Keratinocyte (primary cell): ENCODE results near the gene NF2. TPM values are rescaled to one million over a fixed set of nuclear protein-coding genes. Genes with fewer than 3 reads are reported as not detected.

Experiments
- DNase-seq: peaks from one replicate; pipeline ENCODE4 v3.0.0-alpha.2; 2011; ENCODE audit warnings: low read depth, missing footprints, low spot score
- FAIRE-seq: peaks from 2 replicates; lab custom pipeline; 2011; peaks lifted over from hg19 to GRCh38; lab: Jason Lieb, UNC
- H2AFZ ChIP-seq: 2 replicates; pipeline ENCODE4 v1.6.0; 2012; ENCODE audit warnings: low read length, control low read depth, inconsistent platforms; ENCODE audit not compliant: control insufficient read depth
- H3K27ac ChIP-seq: 2 replicates; pipeline ENCODE4 v1.5.1; 2011; ENCODE audit warnings: low read length; ENCODE audit not compliant: control insufficient read depth, insufficient read depth
- H3K27me3 ChIP-seq: 3 replicates; pipeline ENCODE4 v1.6.0; 2011; ENCODE audit warnings: low read length; ENCODE audit not compliant: control insufficient read depth, insufficient read depth; ENCODE audit errors: extremely low read depth
- H3K36me3 ChIP-seq, 2 experiments: 2 replicates in 1 of 2; 3 replicates in 1 of 2; pipeline ENCODE4 v1.5.1; 2011; ENCODE audit warnings: low read length in 2 of 2, mild to moderate bottlenecking in 1 of 2; ENCODE audit not compliant: control insufficient read depth in 2 of 2, insufficient read depth in 2 of 2; ENCODE audit errors: extremely low read depth in 1 of 2
- H3K4me1 ChIP-seq: 3 replicates; pipeline ENCODE4 v1.5.1; 2011; ENCODE audit warnings: low read length; ENCODE audit not compliant: control insufficient read depth, insufficient read depth; ENCODE audit errors: extremely low read depth
- H3K4me2 ChIP-seq: 3 replicates; pipeline ENCODE4 v1.6.0; 2011; ENCODE audit warnings: low read depth, low read length; ENCODE audit not compliant: control insufficient read depth, insufficient read depth; ENCODE audit errors: extremely low read depth
- H3K4me3 ChIP-seq, 3 experiments: fragments of 200-600 bp in 1 of 3; sonication (generic) in 1 of 3; 2 replicates in 2 of 3; 3 replicates in 1 of 3; pipeline ENCODE4 v1.5.1; 2011 to 2016; ENCODE audit warnings: low read length in 3 of 3, mild to moderate bottlenecking in 3 of 3, control low read depth in 2 of 3, inconsistent platforms in 1 of 3, low read depth in 1 of 3, mixed read lengths in 1 of 3, mixed run types in 1 of 3, moderate library complexity in 1 of 3; ENCODE audit not compliant: control insufficient read depth in 2 of 3, insufficient read depth in 2 of 3; ENCODE audit errors: extremely low read depth in 1 of 3
- H3K79me2 ChIP-seq: 2 replicates; pipeline ENCODE4 v1.6.0; 2012; ENCODE audit warnings: low read length; ENCODE audit not compliant: control insufficient read depth, insufficient read depth
- H3K9ac ChIP-seq: 3 replicates; pipeline ENCODE4 v1.6.0; 2011; ENCODE audit warnings: low read length; ENCODE audit not compliant: control insufficient read depth, insufficient read depth; ENCODE audit errors: extremely low read depth
- H3K9me1 ChIP-seq: 3 replicates; pipeline ENCODE4 v1.6.0; 2011; ENCODE audit warnings: low read length; ENCODE audit not compliant: control insufficient read depth, insufficient read depth; ENCODE audit errors: extremely low read depth
- H3K9me3 ChIP-seq: 2 replicates; pipeline ENCODE4 v1.5.1; 2012; ENCODE audit warnings: low read depth, low read length; ENCODE audit not compliant: control insufficient read depth
- H4K20me1 ChIP-seq: 3 replicates; pipeline ENCODE4 v1.6.0; 2011; ENCODE audit warnings: low read length; ENCODE audit not compliant: control insufficient read depth, insufficient read depth; ENCODE audit errors: extremely low read depth
- EZH2 ChIP-seq: IDR thresholded peaks from one replicate; pipeline ENCODE4 v1.6.1; 2012; ENCODE audit warnings: inconsistent platforms, mild to moderate bottlenecking, low read length, moderate library complexity
- dilution Hi-C: fragments of 300-500 bp; cut with MboI; formaldehyde crosslinking; loops from one replicate; pipeline ENCODE4 v1.7.0; 2020; ENCODE audit warnings: low sequenced_read_pairs; ENCODE audit not compliant: extremely low pct_ligation_motif_present
- polyA plus RNA-seq, 5 experiments: library from polyadenylated mRNA; depleted of rRNA in 3 of 5; stranded (reverse) in 3 of 5; stranded (forward) in 1 of 5; unstranded in 1 of 5; fragments of >200 nt; gene quantifications; 1 replicate in 1 of 5; 2 replicates in 3 of 5; 3 replicates in 1 of 5; pipeline versions ENCODE4 v1.2.1 to v1.2.3, GENCODE V29; 2011 to 2012; ENCODE audit warnings: missing spikeins in 2 of 5, low read depth in 1 of 5, low replicate concordance in 1 of 5
- TF ChIP-seq, protein P1 (sequence below), 3 experiments: IDR thresholded peaks in 1 of 3; conservative IDR thresholded peaks in 1 of 3; optimal IDR thresholded peaks in 1 of 3; 2 replicates in 2 of 3; 3 replicates in 1 of 3; pipeline versions ENCODE3 to v1.5.1; 2011; ENCODE audit warnings: low read length in 3 of 3, mild to moderate bottlenecking in 3 of 3, moderate library complexity in 2 of 3, control low read depth in 1 of 3, inconsistent platforms in 1 of 3; ENCODE audit not compliant: insufficient read depth in 2 of 3; ENCODE audit errors: extremely low read depth in 1 of 3

Gene NF2
- polyA plus RNA-seq, 1 donor (not counting 4 experiments of a cell fraction or from before 2014, with no cell fraction given) = 50.2 TPM

DNA sequence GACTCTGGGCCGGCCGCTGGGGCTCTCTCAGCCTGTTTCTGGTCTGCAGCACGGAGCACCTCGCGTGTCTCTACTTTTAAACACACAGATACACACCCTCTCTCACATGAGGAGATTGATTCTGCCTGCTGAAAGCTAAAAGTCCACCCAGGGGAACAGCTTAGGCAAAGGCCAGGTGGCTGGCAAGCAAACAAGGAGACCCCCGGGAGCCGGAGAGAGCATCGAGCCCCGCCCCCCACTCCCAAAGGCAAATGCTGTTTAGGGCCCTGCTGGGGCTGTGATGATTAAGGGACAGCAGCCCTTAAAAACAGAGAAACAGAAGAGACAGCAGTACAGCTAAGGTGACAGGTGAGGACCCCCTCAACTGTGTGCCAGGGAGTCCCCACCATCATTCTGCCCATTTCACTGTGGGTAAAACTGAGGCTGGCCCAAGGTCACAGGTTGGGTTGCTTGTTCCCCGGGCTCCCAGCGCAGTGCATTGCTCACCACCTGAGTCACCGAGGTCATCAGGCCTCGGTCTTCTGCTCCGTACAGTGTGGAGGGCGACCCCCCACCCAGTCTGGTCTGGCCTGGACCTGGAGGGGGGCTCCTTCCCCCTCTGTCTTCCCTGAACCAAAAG lies 123.2 kb downstream of the NF2 start:
- DNase-seq (no peak), FAIRE-seq (no peak)
- H4K20me1 ChIP-seq = no peaks in the 10 kb centered on the region
- no peak overlapping the region for H2AFZ ChIP-seq
- H3K9me3 ChIP-seq = no peaks in the 10 kb centered on the region
- H3K27ac ChIP-seq = no peak overlapping the region
- H3K36me3 ChIP-seq = peaks cover 0 to 2% of the 10 kb centered on the region in 2 experiments
- H3K9ac ChIP-seq = no peak overlapping the region
- H3K79me2 ChIP-seq = no peaks in the 10 kb centered on the region
- dilution Hi-C loops = no loop called here
- H3K4me3 ChIP-seq = no peak overlapping the region
- no peaks in the 10 kb centered on the region for H3K4me1 ChIP-seq
- H3K27me3 ChIP-seq = peaks cover 25% of the 10 kb centered on the region
- H3K4me2 ChIP-seq = no peak overlapping the region
- H3K9me1 ChIP-seq = no peaks in the 10 kb centered on the region
- TF ChIP-seq EZH2 = no peak
- TF ChIP-seq, protein P1, sequence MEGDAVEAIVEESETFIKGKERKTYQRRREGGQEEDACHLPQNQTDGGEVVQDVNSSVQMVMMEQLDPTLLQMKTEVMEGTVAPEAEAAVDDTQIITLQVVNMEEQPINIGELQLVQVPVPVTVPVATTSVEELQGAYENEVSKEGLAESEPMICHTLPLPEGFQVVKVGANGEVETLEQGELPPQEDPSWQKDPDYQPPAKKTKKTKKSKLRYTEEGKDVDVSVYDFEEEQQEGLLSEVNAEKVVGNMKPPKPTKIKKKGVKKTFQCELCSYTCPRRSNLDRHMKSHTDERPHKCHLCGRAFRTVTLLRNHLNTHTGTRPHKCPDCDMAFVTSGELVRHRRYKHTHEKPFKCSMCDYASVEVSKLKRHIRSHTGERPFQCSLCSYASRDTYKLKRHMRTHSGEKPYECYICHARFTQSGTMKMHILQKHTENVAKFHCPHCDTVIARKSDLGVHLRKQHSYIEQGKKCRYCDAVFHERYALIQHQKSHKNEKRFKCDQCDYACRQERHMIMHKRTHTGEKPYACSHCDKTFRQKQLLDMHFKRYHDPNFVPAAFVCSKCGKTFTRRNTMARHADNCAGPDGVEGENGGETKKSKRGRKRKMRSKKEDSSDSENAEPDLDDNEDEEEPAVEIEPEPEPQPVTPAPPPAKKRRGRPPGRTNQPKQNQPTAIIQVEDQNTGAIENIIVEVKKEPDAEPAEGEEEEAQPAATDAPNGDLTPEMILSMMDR (optimal IDR thresholded peaks at IDR 0.05 in 1 of 3, IDR thresholded peaks at IDR 0.05 in 1 of 3, conservative IDR thresholded peaks at IDR 0.05 in 1 of 3; ENCODE audit: extremely low read depth in 1 of 3, insufficient read depth in 2 of 3, low read length in 3 of 3) = no peak

DNA sequence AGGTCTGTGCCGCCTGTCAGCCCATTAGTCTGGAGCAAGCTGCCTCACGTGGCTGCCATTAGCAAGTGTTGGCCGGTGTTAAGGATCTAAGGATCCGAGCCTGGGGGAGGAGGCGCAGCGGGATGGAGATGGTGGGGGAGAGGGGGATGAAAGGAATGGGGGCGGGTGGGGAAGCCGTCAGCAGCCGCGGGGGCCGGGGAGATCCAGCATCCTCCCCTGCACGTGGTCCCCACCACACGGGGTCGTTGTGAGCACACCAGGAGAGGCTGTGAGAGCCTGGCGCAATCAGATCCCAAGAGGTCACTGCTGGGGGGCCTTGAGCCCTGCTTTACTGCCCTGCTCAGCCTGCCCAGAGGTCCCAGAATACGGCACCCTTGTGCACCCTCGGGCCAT lies 123.7 kb downstream of the NF2 start:
- no peak for FAIRE-seq

More for the DNA sequence above, 123.7 kb downstream of the NF2 start:
- Histone ChIP-seq H3K27me3 (peaks cover 20% of the 10 kb centered on the region), H3K4me2 (no peak overlapping the region), H3K9ac (no peak overlapping the region), H3K4me3 (no peak overlapping the region), H3K79me2 (no peaks in the 10 kb centered on the region), H2AFZ (no peak overlapping the region), H3K27ac (no peak overlapping the region), H3K4me1 (no peaks in the 10 kb centered on the region), H4K20me1 (no peaks in the 10 kb centered on the region), H3K36me3 (peaks cover 0 to 2% of the 10 kb centered on the region in 2 experiments), H3K9me3 (no peaks in the 10 kb centered on the region), H3K9me1 (no peaks in the 10 kb centered on the region)
- DNase-seq = no peak
- dilution Hi-C loops = no loop called here
- TF ChIP-seq, protein P1 (optimal IDR thresholded peaks at IDR 0.05 in 1 of 3, IDR thresholded peaks at IDR 0.05 in 1 of 3, conservative IDR thresholded peaks at IDR 0.05 in 1 of 3; ENCODE audit: extremely low read depth in 1 of 3, insufficient read depth in 2 of 3, low read length in 3 of 3) = peak in 1 of 3 experiments; percentile 68
- TF ChIP-seq EZH2 = no peak
